ENCODE data around the gene PITPNM3. TPM values are rescaled to one million over a fixed set of nuclear protein-coding genes. Genes with fewer than 3 reads are reported as not detected.

PITPNM3 gene
- total RNA-seq, 1 donor from 2014 or later = 1.4 TPM

GRCh38 chr17:6580625-6581024 is 24.3 kb upstream of the PITPNM3 start:
- H3K27me3 Mint-ChIP-seq (ENCODE audit: unreplicated experiment) = no peaks in the 10 kb centered on the region
- peaks cover 7% of the 10 kb centered on the region for H3K4me1 Mint-ChIP-seq (ENCODE audit: low read depth, unreplicated experiment)
- peaks cover 10% of the 10 kb centered on the region for H3K9me3 Mint-ChIP-seq (ENCODE audit: unreplicated experiment)
- no peak overlapping the region for H3K27ac Mint-ChIP-seq (ENCODE audit: unreplicated experiment)
- no peak for DNase-seq
- peaks cover 43% of the 10 kb centered on the region for H3K36me3 Mint-ChIP-seq (ENCODE audit: unreplicated experiment)
- TF ChIP-seq CTCF (IDR thresholded peaks at IDR 0.05; ENCODE audit: partially characterized antibody, unreplicated experiment) = no peak
- H3K4me3 Mint-ChIP-seq (ENCODE audit: unreplicated experiment) = no peak overlapping the region

- peaks cover 11% of the 10 kb centered on the region for H3K9me3 Mint-ChIP-seq (ENCODE audit: unreplicated experiment)
- no peaks in the 10 kb centered on the region for H3K27me3 Mint-ChIP-seq (ENCODE audit: unreplicated experiment)
- H3K27ac Mint-ChIP-seq (ENCODE audit: unreplicated experiment) = no peak overlapping the region
- no peak for TF ChIP-seq CTCF (IDR thresholded peaks at IDR 0.05; ENCODE audit: partially characterized antibody, unreplicated experiment)
- H3K4me1 Mint-ChIP-seq (ENCODE audit: low read depth, unreplicated experiment) = peaks cover 15% of the 10 kb centered on the region
- peaks cover 25% of the 10 kb centered on the region for H3K36me3 Mint-ChIP-seq (ENCODE audit: unreplicated experiment)
- H3K4me3 Mint-ChIP-seq (ENCODE audit: unreplicated experiment) = no peak overlapping the region
- no peak for DNase-seq
Observed at GRCh38 chr17:6578491-6578890, 22.1 kb upstream of the PITPNM3 start.

DNA sequence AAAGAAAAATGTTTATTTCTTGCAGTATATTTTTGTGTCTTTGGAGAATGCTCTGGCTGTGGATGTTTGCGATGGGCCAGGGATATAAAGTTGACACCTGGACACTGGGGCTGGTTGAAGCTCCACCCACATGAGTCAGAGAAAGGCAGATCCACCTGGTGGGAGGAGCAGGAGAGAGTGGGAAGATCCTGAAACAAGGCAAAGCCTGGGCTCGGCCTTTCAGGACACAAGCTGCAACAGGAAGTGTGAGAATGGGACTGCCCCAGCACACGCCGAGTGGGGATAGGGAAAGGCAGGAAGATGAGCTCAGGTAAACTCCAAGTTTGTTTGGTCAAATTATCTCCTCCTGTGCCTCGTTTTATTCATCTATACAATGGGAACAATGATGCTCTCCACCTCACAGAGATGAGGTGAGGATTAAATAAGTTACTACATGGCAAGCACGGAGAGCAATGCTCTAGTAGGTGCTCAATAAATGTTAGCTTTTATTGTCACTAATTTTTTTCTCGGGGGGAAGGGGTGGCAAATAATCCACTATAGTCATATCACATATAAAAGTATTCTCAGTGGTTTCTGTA is 21.4 kb upstream of the PITPNM3 start:
- Mint-ChIP-seq H3K4me1 (ENCODE audit: low read depth, unreplicated experiment) (peaks cover 16% of the 10 kb centered on the region), H3K4me3 (ENCODE audit: unreplicated experiment) (no peak overlapping the region), H3K9me3 (ENCODE audit: unreplicated experiment) (peaks cover 7% of the 10 kb centered on the region), H3K27ac (ENCODE audit: unreplicated experiment) (no peak overlapping the region), H3K36me3 (ENCODE audit: unreplicated experiment) (peaks cover 18% of the 10 kb centered on the region), H3K27me3 (ENCODE audit: unreplicated experiment) (no peaks in the 10 kb centered on the region)
- TF ChIP-seq CTCF (IDR thresholded peaks at IDR 0.05; ENCODE audit: partially characterized antibody, unreplicated experiment) = no peak
- no peak for DNase-seq

DNA sequence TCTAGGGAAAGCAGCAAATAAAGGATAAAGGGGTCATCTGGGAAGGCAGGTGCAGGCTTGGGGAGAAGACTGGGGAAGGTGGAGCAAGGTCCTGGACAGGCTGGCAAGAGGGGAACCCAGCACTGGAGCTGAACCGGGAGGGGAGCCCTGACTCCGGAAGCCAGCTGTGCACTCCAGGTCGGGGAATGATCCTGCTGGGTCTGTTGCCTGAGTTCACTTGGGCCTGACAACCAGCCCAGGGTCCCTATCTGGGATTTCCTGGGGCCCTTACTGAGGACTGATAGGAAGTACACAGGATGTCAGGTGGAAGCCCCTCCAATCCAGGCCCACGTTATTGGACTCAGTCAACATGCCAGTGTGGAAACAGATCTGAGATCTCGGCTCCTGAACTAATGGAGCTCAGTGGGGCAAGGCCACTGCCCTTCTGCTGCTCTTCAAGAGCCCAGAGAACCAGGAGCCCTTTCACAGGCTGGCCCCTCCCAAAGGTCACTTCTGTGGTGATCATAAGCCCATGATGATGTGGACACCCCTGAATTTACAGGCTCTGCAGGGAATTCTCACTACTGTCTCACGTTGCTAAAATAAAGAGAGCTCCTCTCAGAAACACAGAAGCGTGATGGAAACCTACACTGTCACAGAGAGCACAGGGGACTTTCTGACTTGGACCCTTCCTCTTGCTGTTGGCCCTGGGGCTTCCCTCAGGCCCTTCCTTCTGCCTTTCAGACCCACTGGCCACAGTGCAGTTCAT is 19.9 kb upstream of the PITPNM3 start:
- no peak overlapping the region for H3K27ac Mint-ChIP-seq (ENCODE audit: unreplicated experiment)
- no peak for TF ChIP-seq CTCF (IDR thresholded peaks at IDR 0.05; ENCODE audit: partially characterized antibody, unreplicated experiment)
- peaks cover 6% of the 10 kb centered on the region for H3K9me3 Mint-ChIP-seq (ENCODE audit: unreplicated experiment)
- H3K27me3 Mint-ChIP-seq (ENCODE audit: unreplicated experiment) = no peaks in the 10 kb centered on the region
- H3K36me3 Mint-ChIP-seq (ENCODE audit: unreplicated experiment) = peaks cover 4% of the 10 kb centered on the region
- H3K4me1 Mint-ChIP-seq (ENCODE audit: low read depth, unreplicated experiment) = peaks cover 18% of the 10 kb centered on the region
- no peak for DNase-seq
- H3K4me3 Mint-ChIP-seq (ENCODE audit: unreplicated experiment) = no peak overlapping the region

- no peak overlapping the region for H3K4me3 Mint-ChIP-seq (ENCODE audit: unreplicated experiment)
- no peaks in the 10 kb centered on the region for H3K27me3 Mint-ChIP-seq (ENCODE audit: unreplicated experiment)
- H3K27ac Mint-ChIP-seq (ENCODE audit: unreplicated experiment) = no peak overlapping the region
- peaks cover 4% of the 10 kb centered on the region for H3K36me3 Mint-ChIP-seq (ENCODE audit: unreplicated experiment)
- peaks cover 18% of the 10 kb centered on the region for H3K4me1 Mint-ChIP-seq (ENCODE audit: low read depth, unreplicated experiment)
- H3K9me3 Mint-ChIP-seq (ENCODE audit: unreplicated experiment) = peaks cover 6% of the 10 kb centered on the region
- no peak for TF ChIP-seq CTCF (IDR thresholded peaks at IDR 0.05; ENCODE audit: partially characterized antibody, unreplicated experiment)
- DNase-seq = no peak
Observed at GRCh38 chr17:6575596-6575988, 19.2 kb upstream of the PITPNM3 start.
